ENCODE results near the gene DMRTC2. TPM values are rescaled to one million over a fixed set of nuclear protein-coding genes. Genes with fewer than 3 reads are reported as not detected.

Gene DMRTC2
- total and polyA plus RNA-seq, 9 of the 15 experiments (the other 6 are each of a cell fraction or from before 2014, with no cell fraction given), result 0.03 TPM; not detected in 8

- TF ChIP-seq ZBTB12 (CRISPR knock-in tag; IDR thresholded peaks at IDR 0.05) (no peak), PRMT5 (CRISPR knock-in tag; IDR thresholded peaks at IDR 0.05) (no peak), NUFIP1 (IDR thresholded peaks at IDR 0.05; ENCODE audit: partially characterized antibody) (no peak), KDM5B (IDR thresholded peaks at IDR 0.05; ENCODE audit: insufficient replicate concordance, low read depth, low read length) (peak; percentile 8), HNRNPL (IDR thresholded peaks at IDR 0.05; ENCODE audit: low read depth, low read length) (no peak), IRF1 (CRISPR knock-in tag; IDR thresholded peaks at IDR 0.05; ENCODE audit: borderline replicate concordance) (no peak), MYNN (IDR thresholded peaks at IDR 0.05) (no peak), MYNN (CRISPR knock-in tag; IDR thresholded peaks at IDR 0.05) (no peak), MCM2 (IDR thresholded peaks at IDR 0.05; ENCODE audit: low read depth) (no peak), ZNF133 (CRISPR knock-in tag; IDR thresholded peaks at IDR 0.05) (no peak), ZSCAN32 (CRISPR knock-in tag; IDR thresholded peaks at IDR 0.05) (no peak), ETV1 (tag; conservative IDR thresholded peaks at IDR 0.05; ENCODE audit: low read depth) (no peak), MIER1 (IDR thresholded peaks at IDR 0.05; ENCODE audit: low read depth) (no peak), SUPT5H (IDR thresholded peaks at IDR 0.05) (peak; percentile 10), ZNF165 (CRISPR knock-in tag; IDR thresholded peaks at IDR 0.05; ENCODE audit: borderline replicate concordance) (no peak), RHOXF2B (CRISPR knock-in tag; conservative IDR thresholded peaks at IDR 0.05) (no peak), SRF (CRISPR knock-in tag; IDR thresholded peaks at IDR 0.05) (no peak), RUNX1 (IDR thresholded peaks at IDR 0.05; ENCODE audit: low read depth) (no peak)
- TF ChIP-seq, protein P1, sequence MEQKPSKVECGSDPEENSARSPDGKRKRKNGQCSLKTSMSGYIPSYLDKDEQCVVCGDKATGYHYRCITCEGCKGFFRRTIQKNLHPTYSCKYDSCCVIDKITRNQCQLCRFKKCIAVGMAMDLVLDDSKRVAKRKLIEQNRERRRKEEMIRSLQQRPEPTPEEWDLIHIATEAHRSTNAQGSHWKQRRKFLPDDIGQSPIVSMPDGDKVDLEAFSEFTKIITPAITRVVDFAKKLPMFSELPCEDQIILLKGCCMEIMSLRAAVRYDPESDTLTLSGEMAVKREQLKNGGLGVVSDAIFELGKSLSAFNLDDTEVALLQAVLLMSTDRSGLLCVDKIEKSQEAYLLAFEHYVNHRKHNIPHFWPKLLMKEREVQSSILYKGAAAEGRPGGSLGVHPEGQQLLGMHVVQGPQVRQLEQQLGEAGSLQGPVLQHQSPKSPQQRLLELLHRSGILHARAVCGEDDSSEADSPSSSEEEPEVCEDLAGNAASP (IDR thresholded peaks at IDR 0.05), result no peak
- TF ChIP-seq, protein P2, sequence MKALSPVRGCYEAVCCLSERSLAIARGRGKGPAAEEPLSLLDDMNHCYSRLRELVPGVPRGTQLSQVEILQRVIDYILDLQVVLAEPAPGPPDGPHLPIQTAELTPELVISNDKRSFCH (CRISPR knock-in tag; IDR thresholded peaks at IDR 0.05), result no peak
- TF ChIP-seq, protein P2 (tag; IDR thresholded peaks at IDR 0.05), result no peak
These were observed 27.5 kb downstream of the DMRTC2 start (continued) for GRCh38 chr19:41872384-41872774.
